Epithelial cell of proximal tubule (primary cell): Measurements from ENCODE around the gene ADCY5. TPM values are rescaled to one million over a fixed set of nuclear protein-coding genes. Genes with fewer than 3 reads are reported as not detected.

ENCODE experiments used
- DNase-seq: peaks from one replicate; pipeline ENCODE4 v3.0.0-alpha.2; 2011; ENCODE audit warnings: low read depth
- H3K4me3 ChIP-seq: 2 replicates; pipeline ENCODE4 v1.5.1; 2011; ENCODE audit warnings: low read depth, mild to moderate bottlenecking, low read length
- total RNA-seq: library from RNA; depleted of rRNA; stranded (reverse); fragments of >200 nt; gene quantifications from 2 replicates; pipeline ENCODE4 v1.2.3, GENCODE V29; 2015
- TF ChIP-seq, protein P1 (sequence below): conservative IDR thresholded peaks from 2 replicates; pipeline ENCODE4 v1.5.1; 2012; ENCODE audit warnings: low read depth, mild to moderate bottlenecking, low read length

The ADCY5 gene
- total RNA-seq, 1 donor from 2014 or later, result 2.7 TPM

- no peak overlapping the region for H3K4me3 ChIP-seq
- no peak for DNase-seq
- TF ChIP-seq, protein P1, sequence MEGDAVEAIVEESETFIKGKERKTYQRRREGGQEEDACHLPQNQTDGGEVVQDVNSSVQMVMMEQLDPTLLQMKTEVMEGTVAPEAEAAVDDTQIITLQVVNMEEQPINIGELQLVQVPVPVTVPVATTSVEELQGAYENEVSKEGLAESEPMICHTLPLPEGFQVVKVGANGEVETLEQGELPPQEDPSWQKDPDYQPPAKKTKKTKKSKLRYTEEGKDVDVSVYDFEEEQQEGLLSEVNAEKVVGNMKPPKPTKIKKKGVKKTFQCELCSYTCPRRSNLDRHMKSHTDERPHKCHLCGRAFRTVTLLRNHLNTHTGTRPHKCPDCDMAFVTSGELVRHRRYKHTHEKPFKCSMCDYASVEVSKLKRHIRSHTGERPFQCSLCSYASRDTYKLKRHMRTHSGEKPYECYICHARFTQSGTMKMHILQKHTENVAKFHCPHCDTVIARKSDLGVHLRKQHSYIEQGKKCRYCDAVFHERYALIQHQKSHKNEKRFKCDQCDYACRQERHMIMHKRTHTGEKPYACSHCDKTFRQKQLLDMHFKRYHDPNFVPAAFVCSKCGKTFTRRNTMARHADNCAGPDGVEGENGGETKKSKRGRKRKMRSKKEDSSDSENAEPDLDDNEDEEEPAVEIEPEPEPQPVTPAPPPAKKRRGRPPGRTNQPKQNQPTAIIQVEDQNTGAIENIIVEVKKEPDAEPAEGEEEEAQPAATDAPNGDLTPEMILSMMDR, result no peak
These were observed 18.6 kb downstream of the ADCY5 start for GRCh38 chr3:123430266-123430665.

- no peak for DNase-seq
- TF ChIP-seq, protein P1, result no peak
- no peak overlapping the region for H3K4me3 ChIP-seq
These were observed 19.3 kb downstream of the ADCY5 start for GRCh38 chr3:123429362-123430125.

GRCh38 chr3:123424999-123425712 is 23.7 kb downstream of the ADCY5 start:
- no peak overlapping the region for H3K4me3 ChIP-seq
- TF ChIP-seq, protein P1, result no peak
- DNase-seq, result no peak

- no peak for DNase-seq
- TF ChIP-seq, protein P1, result no peak
- no peak overlapping the region for H3K4me3 ChIP-seq
These were observed 24.4 kb downstream of the ADCY5 start for GRCh38 chr3:123424321-123424998.

- H3K4me3 ChIP-seq, result no peak overlapping the region
- no peak for DNase-seq
- TF ChIP-seq, protein P1, result no peak
These were observed 25.1 kb downstream of the ADCY5 start for GRCh38 chr3:123423806-123424205.

DNA sequence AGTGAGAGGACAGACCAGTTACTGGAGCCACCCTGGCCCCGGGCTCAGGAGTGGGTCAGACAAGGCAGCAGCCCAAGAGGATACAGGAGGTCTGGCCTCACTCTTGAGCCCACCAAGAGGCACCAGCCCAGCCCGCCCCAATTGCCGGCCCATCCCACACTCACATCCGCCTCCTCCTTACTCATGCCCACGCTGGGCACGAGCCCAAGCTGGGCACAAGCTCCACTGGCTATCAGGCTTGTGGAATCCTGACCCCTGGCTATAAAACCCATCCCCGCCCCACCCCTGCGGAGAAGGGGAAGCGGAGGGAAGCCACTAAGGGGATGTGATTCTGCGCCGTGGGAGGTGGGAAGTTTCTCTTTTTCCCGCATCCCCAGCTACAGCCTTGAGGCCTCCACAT is 25.9 kb downstream of the ADCY5 start:
- no peak for DNase-seq
- H3K4me3 ChIP-seq, result no peak overlapping the region
- TF ChIP-seq, protein P1, result no peak
